GM18520 (cell line): ENCODE results near the gene PLGRKT.
"Not testable (repeated sequence)": the region's sequence is repeated elsewhere in the genome, so short reads cannot be mapped to it uniquely, and the experiment has no call there.

Experiments
- ATAC-seq: cut with Tn5 transposase; IDR thresholded peaks from one replicate; pipeline ENCODE4 v1.9.1; 2021; ENCODE audit not compliant: unreplicated experiment

PLGRKT gene

GRCh38 chr9:5321058-5321457 is 116.7 kb downstream of the PLGRKT start:
- no peak for ATAC-seq

- not testable (repeated sequence) for ATAC-seq
These were observed 121.3 kb downstream of the PLGRKT start for GRCh38 chr9:5316406-5316805.

DNA sequence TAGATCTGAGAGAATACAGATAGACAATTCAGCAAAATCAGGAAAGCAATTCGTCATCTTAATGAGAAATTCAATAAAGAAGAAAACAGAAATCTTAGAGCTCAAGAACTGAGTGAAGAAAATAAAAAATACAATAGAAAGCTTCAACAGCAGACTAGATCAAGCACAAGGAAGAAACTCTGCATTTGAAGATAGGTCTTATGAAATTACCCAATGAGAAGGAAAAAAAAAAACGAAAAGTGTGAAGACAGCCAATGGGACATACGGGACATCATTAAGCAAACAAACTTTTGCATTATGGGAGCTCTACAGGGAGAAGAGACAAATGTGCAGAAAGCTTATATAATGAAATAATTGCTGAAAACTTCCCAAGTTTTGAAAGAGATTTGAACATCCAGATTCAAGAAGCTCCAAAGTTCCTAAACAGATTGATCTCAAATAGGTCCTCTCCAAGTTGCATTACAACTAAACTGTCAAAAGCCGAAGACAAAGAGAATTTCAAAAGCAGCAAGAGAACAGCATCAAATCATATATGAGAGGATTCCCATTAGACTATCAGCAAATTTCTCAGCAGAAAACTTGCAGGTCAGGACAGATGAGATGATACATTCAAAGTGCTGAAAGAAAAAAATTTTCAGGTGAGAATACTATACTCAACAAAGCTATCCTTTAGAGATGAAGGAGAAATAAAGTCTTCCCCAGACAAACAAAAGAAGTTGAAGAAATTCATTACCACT is 122.4 kb downstream of the PLGRKT start:
- ATAC-seq = no peak

DNA sequence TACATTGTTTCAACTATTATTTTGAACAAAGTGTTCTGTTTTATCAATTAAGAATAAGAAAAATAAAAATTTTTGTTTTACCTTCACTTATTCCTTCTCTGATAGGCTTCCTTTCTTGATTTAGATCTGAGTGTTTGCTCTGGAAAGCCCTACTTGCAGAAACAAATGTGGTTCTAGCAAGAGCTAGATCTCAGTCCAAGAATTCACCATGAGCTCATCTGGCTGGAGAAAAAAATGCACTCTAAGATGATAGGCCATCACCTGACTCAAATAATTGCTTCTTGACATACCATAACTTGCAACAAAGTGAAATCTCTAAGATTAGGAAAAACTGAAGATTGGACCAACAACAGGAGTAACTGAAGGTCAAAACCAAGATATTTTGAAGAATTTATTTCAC is 126.9 kb downstream of the PLGRKT start:
- no peak for ATAC-seq
